GM12801 (cell line): ENCODE measurements around the gene PDXP.

ENCODE experiments used
- CTCF ChIP-seq: IDR thresholded peaks from one replicate; pipeline ENCODE4 v1.5.1; 2011; ENCODE audit warnings: control low read depth; ENCODE audit not compliant: insufficient read length; ENCODE audit errors: extremely low read depth

Gene PDXP

GRCh38 chr22:37630839-37631435 lies 27.6 kb upstream of the PDXP start:
- TF ChIP-seq CTCF, result no peak

GRCh38 chr22:37631448-37632173 lies 26.9 kb upstream of the PDXP start:
- no peak for TF ChIP-seq CTCF

- no peak for TF ChIP-seq CTCF
Observed at GRCh38 chr22:37632174-37633088, 26.1 kb upstream of the PDXP start.

- no peak for TF ChIP-seq CTCF
Observed at GRCh38 chr22:37633089-37633624, 25.4 kb upstream of the PDXP start.

- TF ChIP-seq CTCF, result no peak
Observed at GRCh38 chr22:37633625-37634416, 24.7 kb upstream of the PDXP start.

GRCh38 chr22:37634417-37634924 lies 24.1 kb upstream of the PDXP start:
- no peak for TF ChIP-seq CTCF

GRCh38 chr22:37635157-37635556 lies 23.4 kb upstream of the PDXP start:
- TF ChIP-seq CTCF, result no peak
